Aorta (tissue), 5 donors: ENCODE measurements around the gene MGST1. TPM values are rescaled to one million over a fixed set of nuclear protein-coding genes. Genes with fewer than 3 reads are reported as not detected.

Source experiments
- ATAC-seq: fragments of 200-7000 bp; cut with Tn5 transposase; one replicate; pipeline ENCODE4 v1.9.1; 2022; ENCODE audit warnings: moderate library complexity; ENCODE audit not compliant: low FRiP score
- DNase-seq, 2 donors: peaks; one replicate each; pipeline ENCODE4 v3.0.0-alpha.2; 2020
- H3K27ac ChIP-seq, 2 donors: one replicate each; pipeline ENCODE4 v1.5.1; 2013; ENCODE audit warnings: low read length in 2 of 2, mild to moderate bottlenecking in 2 of 2, moderate library complexity in 2 of 2, control low read depth in 1 of 2, inconsistent platforms in 1 of 2, low read depth in 1 of 2
- H3K27me3 ChIP-seq, 2 donors: one replicate each; pipeline ENCODE4 v1.6.1; 2013; ENCODE audit warnings: control low read depth in 1 of 2, low read length in 1 of 2, mild to moderate bottlenecking in 1 of 2, moderate library complexity in 1 of 2; ENCODE audit not compliant: insufficient read depth in 2 of 2, control insufficient read depth in 1 of 2
- H3K36me3 ChIP-seq, 2 donors: one replicate each; pipeline ENCODE4 v1.6.1; 2013; ENCODE audit warnings: control low read depth in 1 of 2, low read length in 1 of 2, mild to moderate bottlenecking in 1 of 2; ENCODE audit not compliant: insufficient read depth in 2 of 2, control insufficient read depth in 1 of 2
- H3K4me1 ChIP-seq, 2 donors: one replicate each; pipeline ENCODE4 v1.6.1; 2013; ENCODE audit warnings: low read length in 2 of 2, control low read depth in 1 of 2, mild to moderate bottlenecking in 1 of 2, moderate library complexity in 1 of 2; ENCODE audit not compliant: insufficient read depth in 2 of 2, control insufficient read depth in 1 of 2
- H3K4me3 ChIP-seq, 2 donors: one replicate each; pipeline ENCODE4 v1.5.1; 2013; ENCODE audit warnings: low read length in 2 of 2, control low read depth in 1 of 2, mild to moderate bottlenecking in 1 of 2
- H3K9me3 ChIP-seq: one replicate; pipeline ENCODE4 v1.6.1; 2013; ENCODE audit warnings: mild to moderate bottlenecking, low read length; ENCODE audit not compliant: control insufficient read depth
- WGBS, 2 donors: extraction: QIAGEN DNeasy Blood & Tissue Kit; methylation state at CpG; one replicate each; pipeline ENCODE4 v1.1.7; 2013; 5-methylcytosine and 5-hydroxymethylcytosine counted together
- intact Hi-C, 2 donors: fragments of 100-400 bp; cut with DNase I; formaldehyde crosslinking; loops; one replicate each; pipeline versions ENCODE4 v1.14.2 to v1.15.0; 2022
- polyA plus RNA-seq, 2 donors: library from polyadenylated mRNA; stranded (reverse); fragments of 200-250 nt; gene quantifications; one replicate each; pipeline ENCODE4 v1.2.3, GENCODE V29; 2013
- total RNA-seq, 2 donors: library from RNA; stranded (reverse); fragmentation: NEBNext Ultra II Directional; extraction: Animal tissue kit (Norgen Biotek cat#: 25700); gene quantifications; one replicate each; pipeline ENCODE4 v1.2.1, GENCODE V29; 2021
- donor health status: healthy with polysubstance abuse.
- donor health status: Bipolar disorder and iron deficiency.
- donor health status: DM: no; HTN: no; CAD: no.
- donor health status: DM: no; HTN: no; CAD: no.
- donor health status: DM: yes; HTN: yes; CAD: no.

The MGST1 gene
- total and polyA plus RNA-seq, 4 donors = 3.2 to 79.3 (median 51.7) TPM

DNA sequence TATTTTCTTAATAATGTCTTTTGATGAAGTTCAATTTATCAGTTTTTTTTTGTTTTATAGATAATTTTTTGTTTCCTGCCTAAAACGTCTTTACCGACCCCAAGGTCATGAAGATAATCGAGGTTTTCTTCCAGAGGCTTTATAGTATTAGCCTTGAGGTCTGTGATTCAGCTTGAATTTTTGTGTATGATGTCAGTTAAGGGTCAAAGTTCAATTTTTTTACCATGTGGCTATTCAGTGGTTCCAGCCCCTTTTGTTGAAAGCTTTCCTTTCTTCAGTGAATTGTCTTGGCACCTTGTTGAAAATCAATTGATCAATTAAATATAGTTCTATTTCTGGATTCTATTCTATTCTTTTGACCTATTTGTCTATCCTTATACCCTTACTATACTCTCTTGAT, 3.2 kb upstream of the MGST1 start:
- no peak for ATAC-seq
- 66 to 77% methylated on average over 3 of the region's 3 CpGs for WGBS, 2 donors
- Histone ChIP-seq H3K4me3 (no peak overlapping the region), H3K27ac (no peak overlapping the region), H3K27me3 (no peaks in the 10 kb centered on the region), H3K36me3 (no peaks in the 10 kb centered on the region), H3K4me1 (no peaks in the 10 kb centered on the region), H3K9me3 (no peaks in the 10 kb centered on the region)
- no peak for DNase-seq
- intact Hi-C loops = no loop called here

DNA sequence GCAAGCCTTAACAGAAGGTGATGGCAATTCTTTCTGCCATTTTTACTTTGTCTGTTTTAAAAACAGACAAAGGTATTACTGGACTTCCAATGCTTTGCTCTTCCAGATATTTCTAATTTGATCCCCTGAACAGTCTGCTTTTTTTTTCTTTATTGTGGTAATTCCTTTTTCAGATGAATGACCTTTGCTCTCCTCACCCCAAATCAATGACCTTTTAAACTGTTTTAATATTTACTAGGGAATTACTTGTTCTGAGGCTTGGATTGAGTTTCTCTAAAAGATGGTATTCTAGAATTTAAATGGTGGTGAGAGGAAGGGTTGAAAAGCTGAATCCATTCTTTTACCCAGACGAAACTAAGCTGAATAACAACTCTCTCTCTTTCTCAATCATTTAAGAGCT, 2.3 kb upstream of the MGST1 start:
- Histone ChIP-seq H3K27ac (no peak overlapping the region), H3K4me3 (no peak overlapping the region), H3K4me1 (no peaks in the 10 kb centered on the region), H3K36me3 (no peaks in the 10 kb centered on the region), H3K9me3 (no peaks in the 10 kb centered on the region), H3K27me3 (no peaks in the 10 kb centered on the region)
- WGBS, 2 donors = 84 to 91% methylated on average over 1 of the region's 1 CpG
- ATAC-seq (no peak), DNase-seq (no peak)
- intact Hi-C loops = no loop called here

DNA sequence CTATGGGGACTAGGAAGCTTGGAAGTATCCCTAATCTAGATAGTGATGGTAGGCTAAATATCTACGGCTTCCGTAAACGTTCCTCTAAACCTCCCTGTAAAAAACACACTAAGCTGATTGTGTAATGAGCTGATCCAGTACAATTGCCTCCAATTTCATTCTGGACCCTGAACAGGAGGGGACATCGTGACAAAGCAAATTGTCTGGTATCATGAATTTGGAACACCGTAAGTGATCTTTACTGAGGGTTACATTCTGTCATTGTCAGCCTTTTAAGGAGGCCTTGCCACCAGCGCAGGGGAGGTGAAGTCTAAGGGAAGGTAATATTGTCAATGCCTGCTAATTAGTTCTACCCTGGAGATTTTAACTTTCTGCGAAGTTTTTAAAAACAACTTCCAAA, 487 bp upstream of the MGST1 start:
- Histone ChIP-seq H3K36me3 (no peaks in the 10 kb centered on the region), H3K4me1 (no peaks in the 10 kb centered on the region), H3K4me3 (no peak overlapping the region), H3K27me3 (no peaks in the 10 kb centered on the region), H3K9me3 (no peaks in the 10 kb centered on the region), H3K27ac (no peak overlapping the region)
- no peak for DNase-seq
- 65 to 68% methylated on average over 7 of the region's 7 CpGs for whole genome bisulfite sequencing, 2 donors
- no peak for ATAC-seq
- intact Hi-C loops = no loop called here

DNA sequence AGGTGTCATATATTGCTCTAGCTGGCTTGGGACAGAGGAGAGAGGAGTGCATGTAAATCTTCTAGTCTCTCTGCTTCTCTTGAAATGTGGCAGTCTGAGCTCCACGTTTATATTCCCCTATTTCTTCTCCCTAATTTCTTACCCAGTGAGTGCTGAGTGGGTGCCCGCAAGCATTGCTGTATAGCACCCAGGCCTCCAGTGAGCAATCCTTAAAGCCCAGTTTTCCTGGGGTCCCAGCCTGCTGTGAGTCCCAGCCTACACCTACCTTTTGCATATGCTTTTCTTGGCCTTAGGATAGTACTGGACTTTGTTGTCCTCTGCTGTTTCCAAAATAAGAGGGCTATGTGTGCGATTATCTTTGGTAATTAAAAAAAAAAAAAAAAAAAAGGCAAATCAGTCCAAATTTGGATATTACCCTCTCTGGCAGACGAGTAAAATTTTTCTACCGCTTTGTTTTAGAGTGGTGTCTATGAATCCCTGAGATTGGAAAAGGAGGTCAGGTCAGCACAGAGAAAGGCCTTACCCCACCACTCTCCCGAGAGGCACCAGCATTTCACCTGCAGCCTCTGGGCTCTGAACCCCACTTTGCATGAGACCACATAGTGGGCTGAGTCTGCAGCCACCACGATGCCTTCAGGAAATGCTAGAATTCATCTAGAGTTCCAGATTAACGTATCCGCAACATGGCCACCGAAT, 1.1 kb downstream of the MGST1 start:
- Histone ChIP-seq H3K27ac (no peak overlapping the region), H3K36me3 (no peaks in the 10 kb centered on the region), H3K4me1 (no peaks in the 10 kb centered on the region), H3K27me3 (no peaks in the 10 kb centered on the region), H3K4me3 (no peak overlapping the region), H3K9me3 (no peaks in the 10 kb centered on the region)
- peak; percentile 40 for ATAC-seq
- intact Hi-C loops = no loop called here
- WGBS, 2 donors = 64 to 68% methylated on average over 10 of the region's 10 CpGs
- DNase-seq = no peak

DNA sequence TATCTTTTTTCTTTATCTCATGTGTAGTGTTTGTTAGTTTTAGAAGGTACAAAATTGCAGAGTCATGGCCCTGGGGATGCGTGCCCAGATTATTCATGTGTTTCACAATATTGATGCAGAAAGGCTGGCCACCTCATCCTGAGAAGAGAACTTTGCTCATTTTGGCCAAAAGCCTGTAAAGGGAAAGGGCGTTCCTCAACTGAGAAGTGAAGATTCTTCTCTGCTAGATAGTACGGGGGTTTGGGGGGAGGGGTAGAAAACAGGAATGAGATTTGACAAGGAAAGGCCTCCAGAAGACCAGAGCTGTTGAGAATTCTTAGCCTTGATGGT, 1.7 kb downstream of the MGST1 start:
- H3K4me1 ChIP-seq = no peaks in the 10 kb centered on the region
- H3K27ac ChIP-seq = no peak overlapping the region
- no peaks in the 10 kb centered on the region for H3K27me3 ChIP-seq
- DNase-seq (peak in 1 of 2 donors; percentile 55), ATAC-seq (peak; percentile 81)
- no peaks in the 10 kb centered on the region for H3K9me3 ChIP-seq
- H3K36me3 ChIP-seq = no peaks in the 10 kb centered on the region
- intact Hi-C loops = no loop called here
- H3K4me3 ChIP-seq = no peak overlapping the region
- WGBS, 2 donors = 63 to 65% methylated on average over 3 of the region's 3 CpGs

DNA sequence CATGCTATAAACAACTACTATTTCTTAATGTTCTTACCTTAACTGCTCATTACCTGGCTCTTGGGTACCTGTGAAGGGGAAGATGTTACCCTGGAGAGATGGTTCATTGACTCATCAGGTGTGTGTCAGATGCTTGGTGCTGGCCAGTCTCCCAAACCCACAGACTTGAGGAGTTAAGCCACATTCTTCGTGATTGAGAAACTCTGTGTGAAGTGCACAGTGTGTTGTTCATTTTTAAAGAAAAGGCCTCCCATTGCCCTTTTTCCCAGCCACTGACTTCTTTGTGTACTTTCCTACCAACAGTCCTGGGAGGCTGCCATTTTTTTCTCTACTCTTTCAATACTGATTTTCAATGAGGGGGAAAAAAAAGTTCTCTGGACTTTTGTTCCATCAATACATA, 3.2 kb downstream of the MGST1 start:
- intact Hi-C loops = no loop called here
- Histone ChIP-seq H3K4me3 (no peak overlapping the region), H3K4me1 (no peaks in the 10 kb centered on the region), H3K9me3 (no peaks in the 10 kb centered on the region), H3K27ac (no peak overlapping the region), H3K27me3 (no peaks in the 10 kb centered on the region), H3K36me3 (no peaks in the 10 kb centered on the region)
- ATAC-seq (no peak), DNase-seq (no peak)
- 68 to 70% methylated on average over 1 of the region's 1 CpG for WGBS, 2 donors

DNA sequence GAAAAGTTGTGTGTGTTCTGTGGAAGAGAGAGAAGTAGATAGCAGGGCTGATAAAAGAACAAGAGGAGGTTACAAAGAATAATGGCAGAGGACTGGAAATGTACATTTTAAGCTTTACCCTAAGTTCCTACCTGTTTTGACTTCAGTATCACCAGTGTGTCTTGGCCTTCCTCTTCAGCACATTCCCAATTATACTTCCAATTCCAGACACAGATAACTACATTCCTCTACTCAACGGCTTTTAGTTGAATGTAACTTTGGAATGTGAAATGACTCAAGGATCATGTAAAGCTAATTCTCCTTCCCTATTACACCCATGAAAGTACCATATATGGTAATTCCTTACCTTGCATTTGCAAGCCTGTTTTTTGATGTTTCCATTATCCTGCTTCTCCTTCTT, 5.0 kb downstream of the MGST1 start:
- WGBS, 2 donors = 3 to 17% methylated on average over 1 of the region's 1 CpG
- Histone ChIP-seq H3K36me3 (no peaks in the 10 kb centered on the region), H3K4me3 (no peak overlapping the region), H3K4me1 (no peaks in the 10 kb centered on the region), H3K9me3 (no peaks in the 10 kb centered on the region), H3K27ac (no peak overlapping the region), H3K27me3 (no peaks in the 10 kb centered on the region)
- no peak for DNase-seq
- intact Hi-C loops = no loop called here
- ATAC-seq = no peak

DNA sequence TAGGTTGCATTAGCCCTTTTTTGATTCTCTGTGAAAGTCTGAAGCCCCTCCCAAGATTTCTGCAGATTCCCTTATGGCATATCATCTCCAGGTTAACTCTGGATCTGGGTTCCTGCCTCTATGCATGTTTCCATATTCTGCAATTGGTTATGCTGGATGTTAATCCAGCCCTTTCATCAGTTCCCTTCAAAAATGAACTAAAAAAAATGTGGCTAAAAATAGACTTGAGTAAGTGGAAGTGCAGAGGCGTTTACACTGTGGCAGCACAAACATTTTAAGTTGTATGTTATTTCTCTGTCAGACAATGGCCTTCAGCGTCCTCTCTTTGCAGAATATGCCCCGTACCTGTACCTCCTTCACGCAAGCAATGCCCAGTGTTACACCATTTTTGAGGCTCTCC, 11.4 kb downstream of the MGST1 start:
- no peaks in the 10 kb centered on the region for H3K9me3 ChIP-seq
- H3K36me3 ChIP-seq = no peaks in the 10 kb centered on the region
- WGBS, 2 donors = 43 to 44% methylated on average over 4 of the region's 4 CpGs
- no peak overlapping the region for H3K27ac ChIP-seq
- no peak for DNase-seq
- no peak overlapping the region for H3K4me3 ChIP-seq
- intact Hi-C loops = no loop called here
- no peaks in the 10 kb centered on the region for H3K27me3 ChIP-seq
- no peaks in the 10 kb centered on the region for H3K4me1 ChIP-seq
- no peak for ATAC-seq

DNA sequence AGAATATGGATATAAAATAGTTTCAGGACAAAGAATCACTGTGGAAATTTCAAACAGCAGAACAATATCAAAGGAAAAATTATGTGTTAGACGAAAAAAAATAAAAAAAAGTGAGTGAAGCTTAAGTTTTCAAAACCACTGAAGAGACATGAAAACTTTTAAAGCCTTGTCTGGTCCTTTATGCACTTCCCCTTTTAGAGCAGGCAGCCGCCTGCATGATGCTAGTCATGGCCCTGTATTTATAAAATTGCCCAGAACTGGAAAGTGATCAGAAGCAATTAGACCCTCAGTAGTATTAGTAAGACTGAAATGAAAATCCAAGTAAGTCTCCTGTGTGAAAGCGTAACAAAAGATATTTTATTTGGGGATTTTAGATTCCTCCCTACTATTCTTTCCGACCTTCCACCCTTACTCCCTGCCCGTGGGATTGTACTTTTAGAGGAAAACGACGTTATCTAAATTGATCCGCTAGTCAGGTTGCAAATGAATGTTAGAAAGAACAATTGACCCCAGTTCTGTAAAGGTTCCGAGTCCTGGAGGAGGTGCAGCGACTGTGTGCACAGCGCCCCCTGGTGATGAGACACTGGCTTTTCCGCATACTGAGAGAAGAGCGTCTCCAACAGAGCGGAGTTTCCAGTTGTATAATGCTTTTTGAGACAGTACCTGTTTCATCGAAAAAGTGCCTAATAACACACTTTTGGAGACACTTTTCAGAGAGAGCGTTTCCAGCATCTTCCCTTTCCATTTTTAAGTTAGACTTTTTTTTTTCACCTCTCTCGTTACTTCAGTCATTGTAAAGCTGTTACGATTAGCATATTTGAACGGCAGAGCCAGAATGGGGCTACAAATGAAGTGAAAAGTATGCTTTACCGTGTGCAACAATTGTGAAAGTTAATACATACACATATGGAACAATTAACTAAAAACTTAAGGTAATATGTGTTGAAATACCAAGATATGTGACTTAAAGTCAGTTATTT, 12.4 kb downstream of the MGST1 start:
- Histone ChIP-seq H3K9me3 (no peaks in the 10 kb centered on the region), H3K36me3 (no peaks in the 10 kb centered on the region), H3K4me1 (no peaks in the 10 kb centered on the region), H3K27ac (no peak overlapping the region), H3K4me3 (peak overlapping the region in 1 of 2 donors; percentile 3), H3K27me3 (no peaks in the 10 kb centered on the region)
- peak; percentile 70 for ATAC-seq
- WGBS, 2 donors = 75% methylated on average over 20 of the region's 20 CpGs
- peak; percentile 66 to 82 for DNase-seq
- intact Hi-C loops = loop anchor here in 1 of 2 donors (10.0 kb wide), 1 partner anchor 375 kb away; no protein-coding TSS in a partner anchor
